Measurements from ENCODE around the gene LRIG1.

Gene LRIG1

DNA sequence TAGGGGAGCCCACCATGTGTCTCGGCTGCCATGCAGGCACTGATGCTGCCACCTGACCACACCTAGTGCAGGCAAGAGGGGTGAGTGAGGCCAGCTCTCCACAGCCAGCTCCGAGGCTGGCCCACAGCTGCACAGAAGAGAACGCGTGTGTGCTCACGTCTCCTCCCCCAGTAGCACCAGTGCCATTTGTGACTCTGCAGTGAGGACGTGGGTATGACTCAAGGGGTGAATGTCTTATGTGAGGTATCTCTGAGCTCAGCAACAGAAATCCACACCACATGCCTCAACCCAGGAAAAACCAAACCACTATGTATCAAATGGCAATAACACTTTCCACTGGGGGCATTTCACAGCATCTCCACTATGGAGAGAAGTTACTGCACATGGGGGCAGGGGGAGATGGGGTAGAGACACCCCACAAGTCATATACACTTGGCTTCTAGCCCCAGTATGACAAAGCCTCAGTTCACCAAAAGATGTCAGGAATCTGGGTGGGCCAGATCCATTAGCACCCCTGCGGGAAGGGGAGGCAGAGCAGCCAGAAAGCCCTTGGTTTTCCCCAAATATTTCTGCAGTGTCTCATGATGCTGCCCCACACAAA is 87.6 kb downstream of the LRIG1 start:
- peak in 6 of 42 donors; percentile 1 to 21 (median 12) for DNase-seq
- intact Hi-C loops (cut with DNase I) = no loop called here

DNA sequence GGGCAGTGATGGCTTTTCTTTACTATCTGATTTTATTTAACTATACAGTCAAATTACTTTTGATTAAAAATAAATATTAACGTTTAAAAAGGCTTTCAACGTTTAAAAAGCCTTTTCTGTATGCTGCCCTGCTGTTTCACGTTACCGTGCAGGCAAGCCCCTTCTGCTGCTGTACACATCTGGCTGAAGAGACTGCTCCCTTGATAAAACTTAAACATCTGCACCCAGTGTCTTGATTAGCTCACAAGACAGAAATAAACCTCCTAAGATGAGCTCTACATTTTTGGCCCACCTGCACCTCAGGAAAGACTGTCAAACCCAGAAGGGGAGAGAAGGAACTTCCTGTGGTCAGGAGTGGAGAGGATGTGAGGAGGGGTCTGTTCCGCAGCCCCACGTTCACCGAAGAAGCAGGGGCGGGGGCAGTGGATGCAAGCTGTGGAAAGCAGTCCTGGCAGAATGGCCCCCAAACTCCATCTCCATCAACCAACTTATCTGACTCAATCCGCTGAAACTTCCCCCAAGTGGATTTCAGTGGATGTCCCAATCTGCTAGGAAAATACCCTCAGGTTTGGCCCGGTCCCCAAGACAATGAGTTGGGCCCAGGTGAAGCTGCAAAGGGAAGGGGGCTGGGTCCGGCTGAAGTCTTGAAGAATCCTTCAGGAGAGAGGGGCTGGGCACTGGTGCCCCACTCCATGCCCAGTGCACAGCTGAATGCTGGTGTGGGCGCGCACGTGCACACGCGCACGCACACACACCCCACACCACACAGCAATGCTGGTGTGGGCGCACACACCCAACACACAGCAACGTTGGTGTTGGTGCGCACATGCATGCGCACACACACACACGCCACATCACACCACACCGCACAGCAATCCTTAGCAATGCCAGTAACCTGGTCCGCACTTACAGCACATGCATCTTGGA is 88.6 kb downstream of the LRIG1 start:
- intact Hi-C loops (cut with DNase I) = no loop called here
- DNase-seq = peak in 5 of 42 donors; percentile 4 to 35 (median 18)

DNA sequence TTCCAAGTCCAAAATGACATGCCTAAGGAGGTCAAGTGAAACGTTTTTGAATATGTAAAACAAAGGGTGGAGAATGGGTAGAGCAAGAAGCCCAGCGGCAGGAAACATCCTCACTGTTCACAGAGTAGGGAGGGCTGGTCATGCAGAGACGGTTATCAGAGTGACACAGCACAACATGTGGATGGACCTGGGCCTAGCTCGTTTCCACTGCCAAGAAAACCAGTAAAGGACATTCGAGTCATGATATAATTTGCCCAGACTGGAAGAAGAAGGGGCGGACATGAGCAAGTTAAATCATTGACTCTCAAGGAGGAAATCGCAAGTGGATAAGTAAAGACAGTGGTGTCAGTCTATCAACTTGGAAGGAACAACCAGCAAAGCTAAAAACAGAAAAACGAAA is 89.3 kb downstream of the LRIG1 start:
- DNase-seq = peak in 5 of 42 donors; percentile 5 to 33 (median 21)
- intact Hi-C loops (cut with DNase I) = no loop called here

DNA sequence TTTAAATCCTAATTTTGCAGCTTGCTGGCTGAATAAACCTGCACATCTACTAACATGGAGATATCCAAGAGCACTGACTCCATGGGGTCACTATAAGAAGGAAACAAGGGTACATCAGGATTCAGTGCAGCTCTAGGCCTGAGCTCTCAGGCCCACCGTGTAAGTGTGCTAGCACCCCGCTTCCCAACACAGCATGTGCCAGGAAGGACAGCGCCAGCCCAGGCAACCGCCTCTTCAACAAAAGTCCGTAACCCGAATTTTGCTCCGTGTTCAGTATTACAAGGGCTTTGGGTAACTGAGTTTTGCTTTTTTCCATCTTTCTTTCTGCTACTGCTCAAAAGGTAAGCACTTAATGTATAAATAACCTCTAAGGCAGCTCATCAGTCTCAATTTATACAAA is 89.8 kb downstream of the LRIG1 start:
- peak in 5 of 42 donors; percentile 3 to 34 (median 22) for DNase-seq
- intact Hi-C loops (cut with DNase I) = no loop called here

DNA sequence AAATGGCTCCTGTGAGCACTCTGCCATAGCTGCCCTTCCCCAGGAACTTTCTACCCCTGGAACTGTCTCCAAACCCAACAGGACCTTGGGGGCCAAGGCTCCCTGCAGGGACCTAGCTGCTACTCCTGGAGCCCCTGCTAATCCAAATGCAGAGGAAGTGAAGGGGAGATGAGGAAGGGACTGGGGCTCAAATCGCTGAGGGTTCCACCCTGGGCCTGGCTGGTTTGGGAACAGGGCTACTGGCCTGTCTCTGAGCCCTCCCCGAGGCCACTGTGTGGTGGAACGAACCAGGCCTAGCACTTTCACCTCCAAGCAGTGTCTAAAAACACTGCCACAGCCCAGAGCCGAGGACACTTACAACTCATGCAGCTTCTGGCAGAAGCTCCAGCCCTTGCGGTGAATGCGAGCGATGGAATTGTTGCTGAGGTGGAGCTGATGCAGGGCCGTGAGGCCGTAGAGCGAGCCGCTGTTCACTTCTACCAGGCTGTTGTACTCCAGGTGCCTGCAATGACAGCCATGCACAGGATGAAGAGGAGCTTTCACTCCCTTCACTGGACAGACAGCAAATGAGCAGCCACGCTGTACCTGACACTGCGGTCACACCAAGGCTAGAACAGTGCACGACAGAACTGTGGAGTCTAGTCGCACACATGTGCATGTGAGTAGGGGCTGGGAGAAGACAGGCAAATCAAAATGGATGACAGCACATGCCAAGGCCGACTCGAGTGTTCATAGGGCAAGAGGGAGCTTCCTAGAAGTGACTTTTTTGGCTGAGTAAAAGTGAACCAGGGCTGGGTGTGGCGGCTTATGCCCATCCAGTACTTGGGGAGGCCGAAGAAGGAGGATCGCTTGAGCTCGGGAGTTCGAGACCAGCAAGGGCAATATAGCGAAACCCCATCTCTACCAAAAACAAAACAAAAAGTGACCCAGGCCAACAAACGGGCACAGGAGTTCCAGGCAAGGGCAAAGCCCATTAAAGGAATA is 90.8 kb downstream of the LRIG1 start:
- intact Hi-C loops (cut with DNase I) = loop anchor here (5.0 kb wide), 2 partner anchors 72 to 407 kb away; no protein-coding TSS in a partner anchor
- peak in 5 of 42 donors; percentile 4 to 29 (median 19) for DNase-seq

DNA sequence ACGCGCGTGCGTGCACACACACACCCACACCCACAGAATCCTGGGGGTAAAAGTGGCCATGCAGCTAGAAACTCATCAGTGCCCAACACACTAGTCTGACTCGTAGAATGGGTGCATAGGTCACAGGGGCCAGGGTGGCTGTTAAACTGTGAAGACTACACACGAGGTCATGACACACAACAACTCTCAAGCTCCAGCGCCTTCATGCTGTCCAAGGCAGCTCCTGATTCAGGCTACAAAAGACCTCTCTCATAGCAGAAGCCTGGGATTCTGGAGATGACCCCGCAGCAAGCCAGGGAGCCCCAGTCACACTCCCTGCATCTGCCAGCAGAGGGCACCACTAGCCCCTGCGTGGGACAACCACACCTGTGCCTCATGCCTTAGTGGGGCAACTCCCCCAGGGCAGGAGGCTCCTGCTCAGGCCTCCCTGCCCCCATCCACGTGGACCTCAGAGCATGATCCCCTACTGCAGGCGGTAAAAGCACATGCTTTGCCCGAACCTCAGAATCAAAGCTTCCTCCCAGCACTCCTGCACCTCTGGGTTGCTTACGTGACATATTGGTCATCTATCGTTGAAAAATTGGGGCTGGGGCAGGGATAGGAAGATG is 93.1 kb downstream of the LRIG1 start:
- peak in 41 of 42 donors; percentile 65 to 92 (median 80) for DNase-seq
- intact Hi-C loops (cut with DNase I) = loop anchor here (2.0 to 5.0 kb wide), 3 partner anchors 75 to 410 kb away; partner anchors contain the start of gene LRIG1

DNA sequence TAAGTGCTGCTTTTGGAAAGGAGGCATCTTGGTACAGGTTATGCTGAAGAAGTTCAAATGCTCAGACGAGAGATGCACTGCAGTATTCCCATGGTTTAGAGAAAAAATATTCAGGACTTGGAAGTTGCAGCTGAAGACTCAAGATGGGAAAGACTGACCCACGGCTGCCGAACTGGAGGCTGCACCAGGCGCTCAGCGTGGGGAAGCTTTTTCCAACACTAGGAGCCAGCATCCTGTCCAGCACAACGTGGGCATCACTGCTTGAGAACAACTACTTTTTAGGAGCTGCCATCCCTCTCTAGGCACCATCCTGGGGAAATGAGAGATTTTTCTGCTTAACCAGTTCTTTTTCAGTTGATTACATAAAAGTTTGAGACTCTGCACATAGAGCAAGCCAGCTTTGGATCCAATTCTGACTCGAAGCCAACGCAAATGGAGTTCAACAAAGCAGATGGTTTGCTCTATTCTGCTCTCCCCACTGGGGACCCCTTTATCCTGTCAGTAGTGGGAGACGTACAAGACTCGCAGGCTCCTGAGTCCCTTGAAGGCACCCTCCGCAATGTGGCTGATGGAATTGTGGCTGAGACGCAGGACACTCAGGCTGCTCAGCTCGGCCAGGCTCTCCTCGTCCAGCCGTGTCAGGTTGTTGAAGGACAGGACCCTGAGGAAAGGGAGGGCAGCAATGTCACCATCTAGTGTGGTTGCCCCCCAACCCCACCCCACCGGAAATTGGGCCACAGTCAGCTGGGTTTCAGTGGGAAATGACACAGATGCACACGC is 93.8 kb downstream of the LRIG1 start:
- intact Hi-C loops (cut with DNase I) = loop anchor here (2.0 to 5.0 kb wide), 3 partner anchors 75 to 410 kb away; partner anchors contain the start of gene LRIG1

DNA sequence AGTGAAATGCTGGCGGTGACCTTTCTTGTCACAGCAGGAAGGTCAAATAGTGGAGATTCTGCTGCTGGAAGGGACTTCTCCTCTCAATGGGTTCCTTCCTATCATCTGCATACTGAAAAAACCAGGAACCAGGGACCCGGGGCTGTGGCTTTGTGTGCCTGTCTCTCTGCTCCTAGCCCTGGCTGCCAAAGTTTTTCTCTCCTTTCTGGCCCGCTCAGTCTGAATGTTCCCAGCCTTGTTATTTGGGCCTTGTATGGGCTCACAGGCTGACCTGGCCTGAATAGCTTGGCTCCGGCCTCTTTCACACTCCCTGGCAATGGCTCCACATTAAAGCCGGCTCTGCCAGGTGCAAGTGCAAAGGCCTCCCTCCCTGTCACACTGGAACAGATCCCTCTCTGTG is 94.7 kb downstream of the LRIG1 start:
- intact Hi-C loops (cut with DNase I) = loop anchor here (2.0 to 5.0 kb wide), 3 partner anchors 76 to 411 kb away; partner anchors contain the start of gene LRIG1
- peak in 24 of 42 donors; percentile 10 to 77 (median 60) for DNase-seq

More for the DNA sequence above, 93.8 kb downstream of the LRIG1 start:
- peak in 5 of 42 donors; percentile 17 to 48 (median 46) for DNase-seq

DNA sequence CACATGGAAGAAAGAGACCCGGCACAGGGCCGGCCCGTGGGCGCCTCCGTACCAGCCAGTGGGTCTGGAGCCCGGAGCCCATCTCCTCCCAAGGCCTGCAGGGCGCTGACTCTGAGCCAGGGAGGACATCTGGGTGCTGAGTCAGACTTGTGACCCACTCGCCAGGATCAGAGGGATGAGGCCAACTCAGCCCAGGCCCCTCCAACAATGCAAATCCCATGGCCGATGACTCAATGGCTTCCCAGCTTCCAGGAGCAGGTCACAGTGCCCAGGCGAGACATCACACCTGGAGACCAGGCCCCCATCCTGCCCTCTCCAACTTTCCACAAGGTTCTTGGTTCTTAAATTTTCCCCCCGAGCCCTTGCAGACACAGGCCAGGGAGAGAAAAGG is 95.1 kb downstream of the LRIG1 start:
- peak in 39 of 42 donors; percentile 38 to 92 (median 73) for DNase-seq
- intact Hi-C loops (cut with DNase I) = loop anchor here (2.0 to 5.0 kb wide), 3 partner anchors 77 to 412 kb away; partner anchors contain the start of gene LRIG1

DNA sequence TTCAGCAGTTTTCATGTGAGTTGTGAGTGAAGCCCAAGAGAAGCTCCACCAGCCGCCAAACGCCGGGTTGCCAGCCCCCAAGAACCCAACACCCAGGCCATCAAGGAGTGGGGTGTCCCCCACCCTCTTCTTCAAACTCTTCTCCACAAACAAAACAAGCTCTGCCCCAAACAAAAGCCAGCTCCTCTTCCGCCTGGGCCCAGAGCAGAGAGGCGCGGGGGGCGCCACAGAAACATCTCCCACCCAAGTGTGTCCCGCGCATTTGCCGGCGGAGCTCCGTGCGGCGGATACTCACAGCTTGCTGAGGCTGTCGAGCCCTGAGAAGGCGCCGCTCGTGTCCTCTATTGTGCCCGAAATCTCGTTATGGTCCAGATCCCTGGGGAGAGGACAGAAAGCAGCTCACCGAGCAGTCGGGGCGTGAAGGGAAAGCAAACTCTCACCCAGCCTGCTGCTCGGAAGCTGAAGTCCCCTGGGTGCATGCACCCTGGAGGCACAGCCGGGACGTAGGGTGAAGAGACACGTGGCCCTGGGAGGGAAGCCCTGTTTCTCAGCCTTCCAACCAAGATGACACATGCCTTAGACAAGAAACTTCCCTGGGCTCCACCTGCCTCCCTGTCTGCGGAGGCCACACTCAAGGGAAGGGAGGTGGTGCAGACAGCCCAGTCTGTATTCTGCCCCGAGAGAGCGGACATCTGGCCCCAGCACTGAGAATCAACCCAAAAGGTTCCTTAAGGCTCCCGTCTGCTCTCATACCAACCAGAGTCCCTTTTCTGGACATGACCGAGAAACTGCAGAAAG is 95.7 kb downstream of the LRIG1 start:
- peak in 3 of 42 donors; percentile 14 to 42 (median 36) for DNase-seq
- intact Hi-C loops (cut with DNase I) = loop anchor here (5.0 kb wide), 2 partner anchors 77 to 412 kb away; no protein-coding TSS in a partner anchor

DNA sequence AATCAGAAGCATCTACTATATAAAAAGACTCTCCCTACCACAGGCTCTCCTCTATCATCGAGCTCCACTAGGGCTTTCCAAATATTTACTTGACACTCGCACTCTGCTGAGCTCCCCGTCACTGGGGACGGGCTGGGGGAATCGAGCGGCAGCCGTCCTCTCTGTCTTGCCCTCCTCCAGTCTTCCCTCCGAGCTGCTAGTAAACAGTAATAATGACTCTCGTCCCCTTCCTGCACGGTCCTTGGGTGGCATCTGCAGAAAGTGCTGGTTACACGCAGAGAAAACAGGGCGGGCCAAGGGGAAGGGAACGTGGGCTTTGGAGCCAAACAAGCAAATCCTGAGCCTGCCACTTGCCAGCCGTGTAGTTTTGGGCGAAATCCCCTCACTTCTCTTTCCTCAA is 96.6 kb downstream of the LRIG1 start:
- DNase-seq = peak in 2 of 42 donors; percentile 11 to 35
- intact Hi-C loops (cut with DNase I) = no loop called here

DNA sequence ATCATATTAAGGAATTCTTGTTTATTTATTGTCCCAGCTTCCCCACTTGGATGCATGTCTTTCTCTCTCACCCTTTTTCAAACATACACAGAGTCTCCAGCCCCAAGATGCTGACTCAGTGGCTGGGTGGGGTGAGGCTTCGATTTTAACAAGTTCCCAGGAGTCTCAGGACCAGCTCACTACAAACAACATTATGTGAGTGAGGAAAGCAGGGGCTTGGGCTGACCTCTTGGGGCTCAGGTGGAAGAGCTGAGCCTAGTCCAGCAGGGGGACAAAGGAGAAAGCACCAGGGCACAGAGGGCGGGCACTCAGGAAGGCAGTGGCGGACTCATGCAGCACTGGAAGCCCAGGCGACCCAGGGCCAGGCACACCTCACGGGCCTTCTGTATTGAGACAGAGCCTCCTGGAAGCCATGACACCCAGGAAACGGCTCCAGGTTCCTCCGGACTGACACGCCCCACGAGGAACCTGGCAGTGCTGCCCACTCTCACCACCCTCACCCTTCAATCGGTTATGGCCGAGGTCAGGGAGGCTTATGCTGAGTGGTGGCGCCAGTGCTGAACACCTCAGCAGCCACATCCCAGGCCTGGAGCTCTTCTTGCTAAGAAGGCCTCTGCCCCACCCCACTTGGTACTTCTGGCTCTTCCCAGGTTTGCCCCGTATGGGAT is 97.4 kb downstream of the LRIG1 start:
- intact Hi-C loops (cut with DNase I) = no loop called here
- DNase-seq = peak in 3 of 42 donors; percentile 3 to 39 (median 20)

DNA sequence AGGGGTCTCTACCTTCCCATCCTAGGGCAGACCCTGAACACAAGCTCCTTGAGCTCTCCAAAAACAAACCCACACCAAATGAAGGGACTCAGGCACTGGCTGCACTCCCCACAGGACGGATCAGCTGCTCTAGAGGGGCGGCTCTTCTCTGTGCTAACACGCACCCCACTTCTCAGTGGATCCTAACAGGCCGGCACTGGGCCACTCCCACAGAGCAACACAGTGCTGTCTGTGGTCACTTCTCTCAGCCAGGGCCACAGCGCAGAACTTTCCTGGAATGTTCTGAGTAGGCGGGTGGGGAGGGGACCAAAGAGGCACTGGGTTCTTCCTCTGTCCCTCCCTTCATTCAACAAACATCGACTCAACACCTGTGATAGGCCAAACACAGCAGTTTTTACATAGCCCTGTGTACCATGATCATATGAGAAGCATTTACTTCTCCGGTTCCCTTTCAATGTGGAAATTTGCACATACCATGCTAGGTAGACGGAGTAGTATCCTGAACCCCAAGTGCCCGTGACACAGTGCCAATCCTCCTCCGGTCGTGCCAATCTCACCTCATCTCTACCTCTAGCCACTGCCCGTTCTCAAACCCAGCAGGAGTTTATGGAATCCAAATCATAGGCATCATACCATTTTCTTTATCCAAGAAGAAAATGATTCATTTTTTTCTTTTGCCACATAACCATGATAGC is 98.1 kb downstream of the LRIG1 start:
- intact Hi-C loops (cut with DNase I) = no loop called here
- DNase-seq = peak in 3 of 42 donors; percentile 17 to 43 (median 42)

DNA sequence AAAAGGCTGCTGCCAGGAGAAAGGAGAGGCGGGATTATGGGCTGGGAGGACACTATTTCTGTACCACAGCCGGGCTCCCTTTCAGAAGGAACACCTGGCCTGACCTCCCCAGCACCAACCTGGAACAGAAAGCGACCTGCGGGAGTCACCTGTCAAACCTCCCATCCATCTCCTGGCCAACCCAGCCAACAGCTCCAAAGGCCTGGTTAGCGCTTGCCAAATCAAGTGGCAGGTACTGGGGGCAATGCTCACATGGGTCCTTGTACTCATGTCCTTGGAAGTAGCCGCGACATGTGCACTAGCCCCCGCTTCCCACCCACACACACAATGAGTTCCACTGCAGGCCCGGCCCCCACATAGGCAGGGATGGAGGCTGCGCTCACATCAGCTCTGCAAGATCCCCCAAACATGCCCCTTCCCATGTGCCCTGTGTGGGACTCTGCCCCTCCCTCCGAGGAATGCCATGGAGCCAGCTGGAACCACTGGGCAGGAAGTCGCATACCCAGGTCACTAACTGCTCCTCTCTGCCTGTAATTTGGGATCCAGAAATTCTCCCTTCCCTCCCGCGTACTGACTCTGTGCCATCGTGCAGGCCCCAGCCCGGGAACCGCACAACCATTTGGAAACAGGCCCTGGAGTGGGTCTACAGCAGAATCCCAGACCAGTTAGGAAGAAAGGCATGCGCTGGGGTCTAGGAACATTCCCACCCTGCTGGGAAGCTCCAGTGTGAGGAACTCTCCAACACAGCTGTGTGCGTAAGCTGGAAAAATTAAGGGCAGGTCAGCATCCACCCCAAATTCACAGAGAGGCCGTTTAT is 98.9 kb downstream of the LRIG1 start:
- intact Hi-C loops (cut with DNase I) = no loop called here
- DNase-seq = peak in 3 of 42 donors; percentile 12 to 39 (median 35)
